HepG2 (cell line): ENCODE measurements around the gene MACROD2.

Experiments
- CTCF ChIP-seq: sonication (generic); formaldehyde crosslinking; IDR thresholded peaks from 2 replicates; pipeline ENCODE4 v1.5.0; 2020; ENCODE audit warnings: mild to moderate bottlenecking, missing genetic modification reagents, moderate library complexity
- ETV6 ChIP-seq: sonication (generic); formaldehyde crosslinking; conservative IDR thresholded peaks from 2 replicates; pipeline ENCODE4 v1.4.0; 2020; ENCODE audit warnings: missing genetic modification reagents
- FIP1L1 ChIP-seq: fragments of 200-400 bp; formaldehyde crosslinking; IDR thresholded peaks from 2 replicates; pipeline ENCODE4 v1.6.1; 2018; ENCODE audit warnings: low read depth, mild to moderate bottlenecking, low read length, moderate library complexity, borderline replicate concordance; ENCODE audit not compliant: insufficient read depth
- FOXK2 ChIP-seq: fragments of 450-650 bp; IDR thresholded peaks from 2 replicates; pipeline ENCODE4 v1.6.1; 2016
- MAFG ChIP-seq: sonication (generic); formaldehyde crosslinking; IDR thresholded peaks from 2 replicates; pipeline ENCODE4 v1.5.1; 2020; ENCODE audit warnings: mild to moderate bottlenecking, missing genetic modification reagents
- NR2C2 ChIP-seq: sonication (generic); formaldehyde crosslinking; IDR thresholded peaks from 2 replicates; pipeline ENCODE4 v1.4.0; 2020; ENCODE audit warnings: missing genetic modification reagents, mild to moderate bottlenecking, moderate library complexity, borderline replicate concordance
- PHB2 ChIP-seq: fragments of 450-650 bp; IDR thresholded peaks from 2 replicates; pipeline ENCODE4 v1.6.1; 2018; ENCODE audit not compliant: partially characterized antibody
- POLR2A ChIP-seq, 2 experiments: IDR thresholded peaks; 2 replicates each; pipeline ENCODE4 v1.6.1; 2011; ENCODE audit warnings: low read depth in 2 of 2, low read length in 2 of 2, mild to moderate bottlenecking in 1 of 2, moderate library complexity in 1 of 2; ENCODE audit not compliant: insufficient read depth in 1 of 2
- POLR2AphosphoS2 ChIP-seq: IDR thresholded peaks from 2 replicates; pipeline ENCODE4 v1.6.1; 2011; ENCODE audit warnings: low read depth, low read length, improper control_type of control experiment
- POLR2AphosphoS5 ChIP-seq: IDR thresholded peaks from 2 replicates; pipeline ENCODE4 v1.6.1; 2012; ENCODE audit warnings: low read depth, low read length
- PRPF4 ChIP-seq: fragments of 200-400 bp; formaldehyde crosslinking; IDR thresholded peaks from 2 replicates; pipeline ENCODE4 v1.6.1; 2016; ENCODE audit warnings: low read length, low read depth; ENCODE audit not compliant: poor library complexity, severe bottlenecking
- ZBTB49 ChIP-seq: sonication (generic); formaldehyde crosslinking; IDR thresholded peaks from 2 replicates; pipeline ENCODE4 v1.4.0; 2020; ENCODE audit warnings: missing genetic modification reagents, borderline replicate concordance
- ZNF460 ChIP-seq: sonication (generic); formaldehyde crosslinking; IDR thresholded peaks from 2 replicates; pipeline ENCODE4 v1.5.1; 2020; ENCODE audit warnings: missing genetic modification reagents, mild to moderate bottlenecking, borderline replicate concordance

GRCh38 chr20:15265581-15266309, 1270.4 kb downstream of the MACROD2 start:
- no peak for TF ChIP-seq NR2C2 (CRISPR knock-in tag)
- no peak for TF ChIP-seq POLR2AphosphoS5
- TF ChIP-seq ETV6 (CRISPR knock-in tag): no peak
- TF ChIP-seq PRPF4: no peak
- no peak for TF ChIP-seq POLR2AphosphoS2
- no peak for TF ChIP-seq ZNF460 (CRISPR knock-in tag)
- TF ChIP-seq PHB2: no peak
- no peak for TF ChIP-seq MAFG (CRISPR knock-in tag)
- TF ChIP-seq FIP1L1: no peak
- no peak for TF ChIP-seq FOXK2
- TF ChIP-seq CTCF (CRISPR knock-in tag): no peak
- no peak for TF ChIP-seq ZBTB49 (CRISPR knock-in tag)
- no peak for TF ChIP-seq POLR2A (IDR thresholded peaks at IDR 0.05; ENCODE audit: insufficient read depth in 1 of 2, low read depth in 2 of 2, low read length in 2 of 2)
